ENCODE measurements around the gene FAM186B.

Gene FAM186B

DNA sequence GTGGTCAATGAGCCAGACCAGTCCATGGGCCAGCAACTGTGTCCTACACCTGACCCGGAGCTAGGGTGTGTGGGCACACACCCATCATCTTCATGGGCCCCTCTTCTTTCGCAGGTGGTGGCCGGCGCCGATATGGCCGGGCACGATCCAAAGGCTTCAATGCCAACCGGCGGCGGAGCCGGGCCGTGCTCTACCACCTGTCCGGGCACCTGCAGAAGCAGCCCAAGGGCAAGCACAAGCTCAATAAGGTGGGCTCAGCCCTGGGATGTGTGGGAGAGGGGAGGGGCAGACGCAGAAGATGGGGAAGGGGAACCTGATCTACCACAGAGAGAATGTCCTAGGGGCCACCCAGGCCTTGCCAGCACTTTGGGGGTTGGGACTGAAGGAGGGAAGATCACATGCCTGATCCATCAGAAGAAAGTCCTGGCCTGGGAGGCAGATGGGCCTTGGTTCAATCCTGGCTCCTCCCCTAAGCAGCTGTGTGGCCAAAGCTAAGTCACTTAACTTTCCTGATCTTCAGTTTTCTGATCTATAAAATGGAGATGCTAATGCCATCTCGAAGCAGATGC, 62.8 kb downstream of the FAM186B start:
- Histone ChIP-seq H3K27me3 (ENCODE audit: control insufficient read depth, insufficient read depth, low read length) (peaks cover 98% of the 10 kb centered on the region), H3K4me3 (ENCODE audit: low read length) (no peak overlapping the region), H3K9me3 (ENCODE audit: control insufficient read depth, low read depth, low read length) (no peaks in the 10 kb centered on the region), H3K36me3 (ENCODE audit: control insufficient read depth, low read depth, low read length) (no peaks in the 10 kb centered on the region), H3K4me1 (ENCODE audit: control insufficient read depth, low read depth, low read length) (peaks cover under 1% of the 10 kb centered on the region), H3K27ac (ENCODE audit: low read length) (no peak overlapping the region), H3K9ac (ENCODE audit: low read length) (no peak overlapping the region)

DNA sequence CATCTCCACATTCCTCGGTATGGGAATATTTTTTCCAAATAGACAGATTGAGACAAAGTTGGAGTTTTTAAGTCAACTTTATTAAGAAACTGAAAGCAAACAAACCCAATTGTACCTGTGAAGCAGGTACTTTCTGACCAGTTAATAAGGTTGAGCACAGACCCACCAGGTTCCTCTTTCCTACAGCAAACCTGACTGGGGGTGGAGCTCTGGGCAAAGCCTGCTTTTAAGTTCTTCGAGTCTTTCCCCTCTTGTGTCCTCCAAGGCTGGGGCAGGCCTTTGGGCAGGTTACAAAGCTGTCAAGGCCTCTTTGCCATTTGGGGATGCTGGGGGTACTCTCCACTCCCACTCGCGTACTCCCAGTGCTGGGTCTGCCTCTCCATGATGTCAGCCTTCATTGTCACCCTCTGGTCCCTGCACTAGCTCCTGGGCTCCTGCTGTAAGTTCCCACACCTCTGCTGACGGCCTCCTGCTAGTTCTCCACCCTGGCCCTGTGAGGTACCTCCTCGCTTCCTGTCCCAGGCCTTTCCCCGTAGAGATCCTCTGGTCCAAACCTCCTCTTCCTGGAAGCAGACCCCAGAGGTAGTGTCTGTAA, 63.4 kb downstream of the FAM186B start:
- no peak overlapping the region for H3K27ac ChIP-seq (ENCODE audit: low read length)
- peaks cover 100% of the 10 kb centered on the region for H3K27me3 ChIP-seq (ENCODE audit: control insufficient read depth, insufficient read depth, low read length)
- no peak overlapping the region for H3K4me3 ChIP-seq (ENCODE audit: low read length)
- H3K4me1 ChIP-seq (ENCODE audit: control insufficient read depth, low read depth, low read length), result peaks cover 4% of the 10 kb centered on the region
- H3K9me3 ChIP-seq (ENCODE audit: control insufficient read depth, low read depth, low read length), result no peaks in the 10 kb centered on the region
- no peaks in the 10 kb centered on the region for H3K36me3 ChIP-seq (ENCODE audit: control insufficient read depth, low read depth, low read length)
- H3K9ac ChIP-seq (ENCODE audit: low read length), result no peak overlapping the region

DNA sequence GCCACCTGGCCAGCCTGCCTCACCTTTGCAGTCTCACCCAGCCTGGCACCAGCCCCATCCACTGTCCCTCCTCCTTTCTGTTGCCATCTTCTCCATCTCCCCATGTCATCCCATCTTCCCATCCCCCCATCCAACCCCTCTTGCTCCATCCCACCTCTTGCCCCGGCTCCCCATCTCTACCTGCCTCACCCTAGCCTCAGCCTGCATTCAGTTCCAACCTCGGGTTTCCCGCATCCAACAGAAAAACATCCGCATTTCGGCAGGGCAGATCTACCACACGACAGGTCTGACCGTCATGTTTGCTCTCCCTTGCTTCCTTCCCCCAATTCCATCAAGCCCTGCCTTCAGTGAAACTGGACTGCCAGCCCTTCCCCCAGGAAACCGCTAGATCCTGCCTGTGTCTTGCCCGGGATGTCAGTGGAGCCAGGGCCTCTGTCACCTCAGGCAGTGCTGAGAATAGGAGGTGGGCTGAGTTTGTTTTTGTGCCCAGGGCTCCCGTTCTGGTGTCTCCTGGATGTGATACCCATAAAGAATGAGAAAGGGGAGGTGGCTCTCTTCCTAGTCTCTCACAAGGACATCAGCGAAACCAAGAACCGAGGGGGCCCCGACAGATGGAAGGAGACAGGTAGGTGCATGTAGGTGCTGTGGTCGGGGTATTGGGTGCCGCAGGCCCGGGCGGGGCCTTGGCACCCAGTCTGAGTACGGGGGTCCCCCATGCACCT, 64.1 kb downstream of the FAM186B start:
- Histone ChIP-seq H3K9me3 (ENCODE audit: control insufficient read depth, low read depth, low read length) (no peaks in the 10 kb centered on the region), H3K27me3 (ENCODE audit: control insufficient read depth, insufficient read depth, low read length) (peaks cover 100% of the 10 kb centered on the region), H3K9ac (ENCODE audit: low read length) (no peak overlapping the region), H3K4me1 (ENCODE audit: control insufficient read depth, low read depth, low read length) (peaks cover 4% of the 10 kb centered on the region), H3K4me3 (ENCODE audit: low read length) (no peak overlapping the region), H3K36me3 (ENCODE audit: control insufficient read depth, low read depth, low read length) (no peaks in the 10 kb centered on the region), H3K27ac (ENCODE audit: low read length) (no peak overlapping the region)

DNA sequence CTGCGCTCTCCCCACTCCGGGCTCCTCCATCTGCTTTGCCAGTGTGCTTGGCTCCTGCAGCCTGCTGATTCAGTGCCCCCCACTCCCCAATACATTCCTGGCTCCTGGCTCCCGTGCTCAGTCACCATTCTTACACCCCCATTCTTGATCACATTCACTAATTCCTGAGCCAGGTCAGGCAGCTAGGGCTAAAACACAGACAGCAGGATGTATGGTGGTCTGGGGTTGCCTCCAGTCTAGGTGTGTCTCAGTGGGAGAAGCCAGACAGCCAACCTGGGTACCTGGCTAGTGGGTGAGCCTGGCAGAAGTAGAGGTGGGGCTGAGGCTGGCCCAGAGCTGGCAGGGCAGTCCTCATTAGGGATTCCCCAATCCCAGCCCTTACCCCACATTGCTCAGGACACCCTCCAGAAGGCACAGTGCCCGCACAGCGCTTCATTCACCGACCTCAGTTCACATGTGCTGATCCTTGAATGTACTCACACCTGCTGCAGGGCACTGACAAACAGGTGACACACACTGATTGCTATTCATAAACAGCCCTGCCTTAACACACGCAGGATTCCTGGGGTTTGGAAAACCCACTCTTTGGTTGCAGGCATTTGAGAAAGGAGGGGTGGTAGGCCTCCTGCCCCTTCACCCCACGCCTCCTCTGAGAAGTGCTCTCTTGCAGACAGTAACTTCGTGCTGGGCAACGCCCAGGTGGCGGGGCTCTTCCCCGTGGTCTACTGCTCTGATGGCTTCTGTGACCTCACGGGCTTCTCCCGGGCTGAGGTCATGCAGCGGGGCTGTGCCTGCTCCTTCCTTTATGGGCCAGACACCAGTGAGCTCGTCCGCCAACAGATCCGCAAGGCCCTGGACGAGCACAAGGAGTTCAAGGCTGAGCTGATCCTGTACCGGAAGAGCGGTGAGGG, 65.0 kb downstream of the FAM186B start:
- Histone ChIP-seq H3K4me3 (ENCODE audit: low read length) (no peak overlapping the region), H3K27ac (ENCODE audit: low read length) (no peak overlapping the region), H3K36me3 (ENCODE audit: control insufficient read depth, low read depth, low read length) (no peaks in the 10 kb centered on the region), H3K9ac (ENCODE audit: low read length) (no peak overlapping the region), H3K27me3 (ENCODE audit: control insufficient read depth, insufficient read depth, low read length) (peaks cover 99% of the 10 kb centered on the region), H3K9me3 (ENCODE audit: control insufficient read depth, low read depth, low read length) (no peaks in the 10 kb centered on the region), H3K4me1 (ENCODE audit: control insufficient read depth, low read depth, low read length) (peaks cover 4% of the 10 kb centered on the region)

DNA sequence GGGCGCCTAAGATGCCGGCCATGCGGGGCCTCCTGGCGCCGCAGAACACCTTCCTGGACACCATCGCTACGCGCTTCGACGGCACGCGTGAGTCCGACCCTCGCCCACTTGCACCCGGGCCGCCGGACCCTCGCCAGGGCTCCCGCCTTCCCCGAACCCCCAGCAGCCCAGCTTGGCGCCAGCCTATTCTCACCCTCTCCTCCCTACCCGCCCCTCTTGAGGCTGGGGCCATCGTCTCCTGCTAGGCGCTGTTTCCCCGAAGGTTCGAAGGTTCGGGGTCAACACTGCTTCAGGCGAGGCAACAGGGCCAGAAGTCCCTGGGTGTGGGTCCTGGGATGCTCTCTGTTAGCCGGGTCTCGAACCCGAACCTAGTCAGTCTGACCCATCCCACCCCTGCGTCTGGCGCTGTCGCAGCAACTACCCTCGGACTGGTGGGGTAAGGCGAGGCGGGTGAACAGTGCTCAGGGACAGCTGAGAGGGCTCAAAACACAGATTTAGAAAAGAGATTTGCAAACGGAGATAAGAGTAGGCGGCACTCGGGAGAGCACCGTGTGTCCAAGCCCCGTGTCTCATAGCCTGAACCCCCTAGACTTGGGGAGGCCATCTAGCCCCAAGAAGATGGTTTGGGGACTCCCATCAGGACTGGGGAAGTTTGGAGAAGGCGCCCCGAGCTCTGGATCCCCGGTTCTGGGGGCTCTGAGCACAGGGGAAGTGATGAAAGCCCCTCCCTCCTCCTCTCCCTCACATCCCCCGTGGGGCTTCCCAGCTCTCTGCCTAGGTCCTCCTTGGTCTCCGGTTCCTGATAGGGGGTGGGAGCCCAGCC, 65.8 kb downstream of the FAM186B start:
- no peak overlapping the region for H3K4me3 ChIP-seq (ENCODE audit: low read length)
- no peaks in the 10 kb centered on the region for H3K9me3 ChIP-seq (ENCODE audit: control insufficient read depth, low read depth, low read length)
- peaks cover 4% of the 10 kb centered on the region for H3K4me1 ChIP-seq (ENCODE audit: control insufficient read depth, low read depth, low read length)
- peaks cover 98% of the 10 kb centered on the region for H3K27me3 ChIP-seq (ENCODE audit: control insufficient read depth, insufficient read depth, low read length)
- no peak overlapping the region for H3K9ac ChIP-seq (ENCODE audit: low read length)
- H3K36me3 ChIP-seq (ENCODE audit: control insufficient read depth, low read depth, low read length), result no peaks in the 10 kb centered on the region
- no peak overlapping the region for H3K27ac ChIP-seq (ENCODE audit: low read length)

DNA sequence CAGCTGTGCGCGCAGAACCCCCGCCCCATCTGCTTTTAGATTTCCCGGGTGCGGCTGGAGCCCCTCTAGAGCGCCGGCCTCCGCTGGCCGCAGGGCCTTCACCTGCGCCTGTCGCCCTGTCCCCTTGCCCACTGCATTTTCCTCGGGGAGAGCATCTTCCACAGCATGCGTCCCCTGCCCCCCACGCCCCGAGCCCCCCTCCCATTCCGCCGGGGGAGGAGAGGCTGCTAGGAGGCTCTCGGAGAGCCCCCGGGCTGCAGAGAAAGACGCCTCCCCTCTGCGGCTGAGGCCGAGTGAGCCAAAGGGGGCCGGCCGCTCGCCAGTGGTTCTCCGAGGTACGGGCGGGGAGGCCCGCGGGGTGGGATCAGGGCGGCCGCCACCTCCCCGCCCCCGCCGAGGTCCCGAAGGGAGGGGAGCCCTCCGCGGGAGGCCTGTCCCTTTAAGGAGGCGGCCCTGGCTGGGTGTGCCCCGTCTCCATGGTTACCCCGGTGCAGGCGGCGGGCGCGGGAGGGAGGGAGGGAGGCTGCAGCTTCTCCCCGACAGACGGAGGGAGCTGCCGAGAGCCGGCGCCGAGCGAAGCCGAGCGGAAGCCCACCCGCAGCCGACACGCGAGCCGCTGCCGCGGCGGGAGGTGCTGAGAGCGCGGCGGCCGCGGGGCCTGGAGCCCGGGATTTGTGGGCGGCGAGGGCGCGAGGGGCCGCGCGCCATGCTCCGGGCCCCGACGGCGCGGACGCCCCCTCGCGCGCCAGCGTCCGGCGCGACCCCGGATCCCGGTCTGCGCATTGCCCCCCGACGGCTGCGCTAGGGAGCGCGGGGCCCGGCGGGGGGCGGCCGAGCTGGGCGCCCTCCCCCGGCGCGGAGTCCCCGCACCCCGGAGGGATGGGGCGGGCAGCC, 66.7 kb downstream of the FAM186B start, which contains the start of gene KCNH3:
Gene KCNH3 (plus strand): TSS at position 521 of the 894 bp plus-strand sequence. CDS start 387 bp downstream, outside the sequence.
- Histone ChIP-seq H3K9me3 (ENCODE audit: control insufficient read depth, low read depth, low read length) (no peaks in the 10 kb centered on the region), H3K4me3 (ENCODE audit: low read length) (peak within 1 kb of the TSS; percentile 54), H3K27ac (ENCODE audit: low read length) (no peak within 1 kb of the TSS), H3K27me3 (ENCODE audit: control insufficient read depth, insufficient read depth, low read length) (peaks cover 89% of the 10 kb centered on the region), H3K36me3 (ENCODE audit: control insufficient read depth, low read depth, low read length) (no peaks in the 10 kb centered on the region), H3K4me1 (ENCODE audit: control insufficient read depth, low read depth, low read length) (peaks cover 4% of the 10 kb centered on the region), H3K9ac (ENCODE audit: low read length) (no peak within 1 kb of the TSS)

DNA sequence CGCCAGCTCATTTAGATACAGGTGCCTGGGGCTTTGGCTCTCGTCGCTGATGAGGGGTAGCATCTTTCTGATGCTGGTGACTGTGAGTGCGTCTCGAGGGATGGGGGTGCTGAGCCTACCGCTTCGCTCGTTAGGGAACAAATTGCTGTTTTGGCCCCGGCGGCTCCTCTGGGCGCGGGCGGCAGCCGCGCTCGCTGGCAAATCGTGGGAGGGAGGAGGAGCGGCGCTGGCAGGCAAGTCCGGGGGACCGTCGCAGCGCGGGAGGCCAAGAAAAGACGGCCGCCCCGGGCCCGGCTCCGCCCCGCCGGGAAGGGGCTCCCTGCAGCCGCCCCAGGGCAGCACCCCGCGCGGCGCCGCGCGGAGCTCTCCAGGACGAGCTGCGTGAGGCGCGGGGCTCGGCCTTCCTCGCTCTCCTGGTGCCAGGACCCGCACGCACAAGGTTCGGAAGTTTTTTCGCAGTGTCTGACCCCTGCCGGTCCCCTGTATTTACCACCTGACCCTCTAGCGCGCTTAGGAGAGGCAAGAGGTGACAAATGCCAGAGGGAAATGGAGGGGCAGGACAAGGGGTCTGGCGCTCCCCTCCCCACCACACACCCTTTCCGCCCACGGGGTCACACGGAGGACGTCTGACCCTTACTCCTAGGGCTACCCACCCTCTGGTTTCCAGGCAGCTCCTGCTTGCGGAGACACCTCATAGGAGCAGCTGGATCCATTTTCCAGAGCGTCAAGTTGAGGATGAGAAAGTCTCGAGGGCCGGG, 67.5 kb downstream of the FAM186B start:
- H3K4me1 ChIP-seq (ENCODE audit: control insufficient read depth, low read depth, low read length), result peaks cover 4% of the 10 kb centered on the region
- H3K4me3 ChIP-seq (ENCODE audit: low read length), result peak overlapping the region; percentile 54
- H3K27me3 ChIP-seq (ENCODE audit: control insufficient read depth, insufficient read depth, low read length), result peaks cover 81% of the 10 kb centered on the region
- H3K9ac ChIP-seq (ENCODE audit: low read length), result no peak overlapping the region
- no peaks in the 10 kb centered on the region for H3K9me3 ChIP-seq (ENCODE audit: control insufficient read depth, low read depth, low read length)
- H3K36me3 ChIP-seq (ENCODE audit: control insufficient read depth, low read depth, low read length), result no peaks in the 10 kb centered on the region
- H3K27ac ChIP-seq (ENCODE audit: low read length), result no peak overlapping the region

All from iPS-18a (cell line).